ENCODE measurements around the gene CAPN12. TPM values are rescaled to one million over a fixed set of nuclear protein-coding genes. Genes with fewer than 3 reads are reported as not detected.

The CAPN12 gene
- total and polyA plus RNA-seq, 2 experiments from 2014 or later, result 19.1 to 20.5 TPM

- H3K4me3 Mint-ChIP-seq, result no peak overlapping the region
- Histone ChIP-seq H3K4me2 (no peak overlapping the region), H2AFZ (no peak overlapping the region), H3K4me3 (no peak overlapping the region), H3K4me1 (ENCODE audit: insufficient read depth) (no peaks in the 10 kb centered on the region; the same call in 1 of the 2 replicates), H3K27me3 (ENCODE audit: insufficient read depth) (no peaks in the 10 kb centered on the region), H3F3A (replicated peaks; ENCODE audit: low read depth) (peaks cover 27% of the 10 kb centered on the region; the same call in 1 of the 2 replicates), H3K9me2 (ENCODE audit: insufficient read depth) (no peaks in the 10 kb centered on the region), H4K20me1 (replicated peaks; ENCODE audit: insufficient read depth) (peaks cover 6% of the 10 kb centered on the region), H3K36me3 (ENCODE audit: insufficient read depth) (peaks cover 27% of the 10 kb centered on the region), H3K27ac (ENCODE audit: low read depth) (no peak overlapping the region), H3K79me2 (replicated peaks; ENCODE audit: insufficient read depth) (no peaks in the 10 kb centered on the region)
- peaks cover 13% of the 10 kb centered on the region for H3K4me1 Mint-ChIP-seq
- TF ChIP-seq CREB1 (CRISPR knock-in tag; IDR thresholded peaks at IDR 0.05; ENCODE audit: low read depth) (no peak), ZNF331 (CRISPR knock-in tag; IDR thresholded peaks at IDR 0.05; ENCODE audit: low read depth) (no peak), NANOG (IDR thresholded peaks at IDR 0.05; ENCODE audit: borderline replicate concordance) (no peak), ETS1 (IDR thresholded peaks at IDR 0.05) (no peak), POLR2AphosphoS5 (IDR thresholded peaks at IDR 0.05; ENCODE audit: low read depth) (no peak), EZH2 (IDR thresholded peaks at IDR 0.05; ENCODE audit: low read depth, unreplicated experiment) (no peak), JUNB (IDR thresholded peaks at IDR 0.05; ENCODE audit: unreplicated experiment) (no peak), REST (IDR thresholded peaks at IDR 0.05; ENCODE audit: unreplicated experiment) (no peak), ZNF462 (CRISPR knock-in tag; IDR thresholded peaks at IDR 0.05) (no peak), ZNF114 (CRISPR knock-in tag; IDR thresholded peaks at IDR 0.05) (no peak), CTCF (conservative IDR thresholded peaks at IDR 0.05; ENCODE audit: low read depth in 2 of 2) (no peak), EZH2phosphoT487 (IDR thresholded peaks at IDR 0.05; ENCODE audit: unreplicated experiment) (no peak), STAT1 (IDR thresholded peaks at IDR 0.05; ENCODE audit: unreplicated experiment) (no peak)
- no peaks in the 10 kb centered on the region for H3K9me3 Mint-ChIP-seq
- no peak for ATAC-seq
- no peak overlapping the region for H3K27ac Mint-ChIP-seq
- no peak for DNase-seq (ENCODE audit: low spot score)
- peaks cover 69% of the 10 kb centered on the region for H3K36me3 Mint-ChIP-seq (ENCODE audit: low read depth)
- H3K27me3 Mint-ChIP-seq (ENCODE audit: insufficient read depth, low read depth, poor library complexity), result peaks cover 27% of the 10 kb centered on the region
Observed at GRCh38 chr19:38727306-38727867, 16.9 kb downstream of the CAPN12 start.
